GM12865 (cell line): ENCODE measurements around the gene SPINT4.

Experiments
- DNase-seq: peaks from one replicate; pipeline ENCODE4 v3.0.0; 2010; ENCODE audit warnings: low read depth
- H3K4me3 ChIP-seq: 2 replicates; pipeline ENCODE4 v1.5.1; 2011; ENCODE audit warnings: mild to moderate bottlenecking, low read depth, low read length, control low read depth
- TF ChIP-seq, protein P1 (sequence below): IDR thresholded peaks from 2 replicates; pipeline ENCODE4 v1.5.1; 2011; ENCODE audit warnings: low read length, control low read depth, low read depth, inconsistent platforms; ENCODE audit not compliant: insufficient read depth; ENCODE audit errors: missing control alignments

Gene SPINT4

DNA sequence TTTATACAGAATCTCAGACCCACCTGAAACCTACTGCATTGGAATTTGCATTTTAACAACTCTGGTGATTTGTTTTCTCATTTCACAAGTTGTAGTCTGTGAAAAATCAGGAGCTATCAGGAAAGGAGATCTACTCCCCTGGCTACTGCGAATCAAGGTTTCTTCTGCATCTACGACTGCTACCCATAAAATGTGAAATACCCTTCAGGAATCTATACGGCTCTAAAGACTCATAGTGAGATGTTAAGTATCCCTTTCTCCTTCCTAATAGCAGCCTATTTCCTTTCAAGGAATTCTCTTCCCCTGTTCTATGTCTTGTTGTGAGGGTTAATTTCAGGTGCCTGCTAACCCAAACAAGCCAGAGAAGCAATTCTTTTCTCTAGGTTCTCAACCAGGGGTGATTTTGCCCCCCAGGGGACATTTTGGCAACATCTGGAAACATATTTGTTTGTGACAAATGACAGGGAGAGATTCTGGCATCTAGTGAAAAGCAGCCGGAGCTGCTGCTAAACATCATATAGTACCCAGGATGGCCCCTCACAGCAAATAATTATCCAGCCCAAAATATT is 43.2 kb downstream of the SPINT4 start:
- H3K4me3 ChIP-seq, result no peak overlapping the region
- TF ChIP-seq, protein P1, sequence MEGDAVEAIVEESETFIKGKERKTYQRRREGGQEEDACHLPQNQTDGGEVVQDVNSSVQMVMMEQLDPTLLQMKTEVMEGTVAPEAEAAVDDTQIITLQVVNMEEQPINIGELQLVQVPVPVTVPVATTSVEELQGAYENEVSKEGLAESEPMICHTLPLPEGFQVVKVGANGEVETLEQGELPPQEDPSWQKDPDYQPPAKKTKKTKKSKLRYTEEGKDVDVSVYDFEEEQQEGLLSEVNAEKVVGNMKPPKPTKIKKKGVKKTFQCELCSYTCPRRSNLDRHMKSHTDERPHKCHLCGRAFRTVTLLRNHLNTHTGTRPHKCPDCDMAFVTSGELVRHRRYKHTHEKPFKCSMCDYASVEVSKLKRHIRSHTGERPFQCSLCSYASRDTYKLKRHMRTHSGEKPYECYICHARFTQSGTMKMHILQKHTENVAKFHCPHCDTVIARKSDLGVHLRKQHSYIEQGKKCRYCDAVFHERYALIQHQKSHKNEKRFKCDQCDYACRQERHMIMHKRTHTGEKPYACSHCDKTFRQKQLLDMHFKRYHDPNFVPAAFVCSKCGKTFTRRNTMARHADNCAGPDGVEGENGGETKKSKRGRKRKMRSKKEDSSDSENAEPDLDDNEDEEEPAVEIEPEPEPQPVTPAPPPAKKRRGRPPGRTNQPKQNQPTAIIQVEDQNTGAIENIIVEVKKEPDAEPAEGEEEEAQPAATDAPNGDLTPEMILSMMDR, result no peak
- no peak for DNase-seq

DNA sequence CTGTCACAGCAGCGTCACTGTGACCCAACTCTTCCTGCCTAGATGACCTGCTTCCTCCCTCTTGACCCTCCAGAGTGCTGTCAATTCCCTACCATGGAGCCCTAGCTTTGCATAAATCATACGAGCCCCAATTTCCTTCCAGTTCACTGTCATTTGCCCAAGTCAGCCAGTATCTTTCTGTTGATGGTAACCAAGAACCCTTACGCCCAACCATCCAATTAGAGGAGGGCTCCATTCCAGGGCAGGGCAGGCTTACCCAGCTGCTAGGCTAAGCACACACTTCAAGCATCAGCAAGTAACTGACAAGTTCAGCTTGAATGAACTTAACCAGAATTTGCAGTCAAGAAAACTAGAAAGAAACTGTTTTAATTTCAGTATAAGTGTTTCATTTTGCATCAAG is 43.8 kb downstream of the SPINT4 start:
- H3K4me3 ChIP-seq, result no peak overlapping the region
- peak; percentile 57 for DNase-seq
- TF ChIP-seq, protein P1, result no peak

DNA sequence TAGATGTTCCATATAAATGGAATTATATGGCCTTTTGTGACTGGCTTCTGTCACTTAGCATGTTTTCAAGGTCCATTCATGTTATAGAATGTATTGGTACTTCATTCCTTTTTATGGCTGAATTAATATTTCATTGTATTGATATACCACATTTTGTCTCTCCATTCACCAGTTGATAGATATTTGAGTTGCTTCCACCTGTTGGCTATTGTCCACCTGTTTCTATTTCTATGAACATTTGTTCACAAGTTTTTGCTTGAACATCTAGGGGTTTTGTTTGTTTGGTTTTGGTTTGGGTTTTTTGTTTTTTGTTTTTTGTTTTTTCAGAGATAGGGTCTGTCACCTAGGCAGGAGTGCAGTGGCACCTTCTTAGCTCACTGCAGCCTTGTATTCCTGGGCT is 46.3 kb downstream of the SPINT4 start:
- no peak for DNase-seq
- TF ChIP-seq, protein P1, result no peak
- H3K4me3 ChIP-seq, result no peak overlapping the region

DNA sequence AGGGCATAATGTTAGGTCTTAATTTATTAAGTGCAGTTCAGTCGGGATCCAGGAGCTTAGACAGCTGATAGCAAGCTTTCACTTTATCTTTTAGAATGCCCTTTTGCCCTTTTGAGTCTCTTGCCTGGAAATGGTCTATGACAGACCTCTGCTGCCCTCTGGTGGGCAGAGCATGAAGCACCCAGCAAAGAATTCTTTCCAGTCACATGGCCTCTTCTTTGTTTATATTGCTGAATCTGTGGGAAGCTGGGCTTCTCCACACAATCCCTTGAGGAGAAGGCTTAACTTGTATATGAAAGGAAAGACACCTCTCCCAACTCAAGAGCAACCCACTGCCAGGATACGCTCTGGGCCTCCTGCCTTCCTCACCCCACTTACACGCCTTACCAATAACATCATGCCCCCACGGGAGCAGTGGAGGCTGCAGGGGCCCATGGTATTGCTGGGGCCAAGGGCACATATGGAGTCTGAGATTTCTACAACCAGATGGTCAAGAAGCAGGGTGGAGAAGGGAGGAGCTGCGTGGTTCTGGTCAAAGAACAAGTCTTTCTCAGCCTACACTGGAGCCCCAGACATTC is 49.1 kb downstream of the SPINT4 start:
- peak; percentile 86 for DNase-seq
- TF ChIP-seq, protein P1, result peak; percentile 83
- H3K4me3 ChIP-seq, result no peak overlapping the region

DNA sequence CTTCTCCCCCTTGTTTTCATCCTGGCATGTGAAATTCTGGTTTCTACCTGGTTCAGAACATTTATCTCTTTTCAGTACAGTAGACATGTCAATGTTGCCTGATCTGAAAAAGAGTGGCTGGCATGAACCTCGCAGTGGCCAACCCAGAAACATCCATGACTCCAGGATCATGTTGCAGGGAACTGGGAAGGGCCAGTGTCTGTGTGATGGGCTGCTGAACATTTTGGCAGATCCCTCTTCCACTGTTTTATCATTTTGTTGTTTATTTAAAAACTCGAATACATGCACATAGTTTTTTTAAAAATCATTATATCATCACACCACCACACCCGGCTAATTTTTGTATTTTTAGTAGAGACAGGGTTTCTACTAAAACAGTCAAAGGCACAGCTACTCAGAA is 50.5 kb downstream of the SPINT4 start:
- TF ChIP-seq, protein P1, result no peak
- H3K4me3 ChIP-seq, result no peak overlapping the region
- no peak for DNase-seq

DNA sequence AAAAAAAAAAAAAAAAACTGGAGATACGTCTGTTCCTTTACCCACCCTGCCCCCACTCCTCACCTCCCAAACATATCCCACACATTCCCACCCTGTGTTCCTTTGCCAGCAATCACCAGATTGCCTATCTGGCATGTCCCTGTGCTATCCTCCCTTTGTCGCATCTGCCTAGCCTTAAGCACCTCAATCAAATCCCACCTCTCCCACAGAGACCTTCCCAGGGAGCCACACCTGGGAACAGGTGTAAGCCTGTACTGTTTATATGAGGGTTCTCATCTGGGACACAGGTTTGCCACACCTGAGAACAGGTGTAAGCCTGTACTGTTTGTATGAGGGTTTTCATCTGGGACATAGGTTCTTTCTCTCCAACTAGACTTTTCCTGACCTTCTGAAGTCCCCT is 52.8 kb downstream of the SPINT4 start:
- no peak overlapping the region for H3K4me3 ChIP-seq
- TF ChIP-seq, protein P1, result no peak
- no peak for DNase-seq

DNA sequence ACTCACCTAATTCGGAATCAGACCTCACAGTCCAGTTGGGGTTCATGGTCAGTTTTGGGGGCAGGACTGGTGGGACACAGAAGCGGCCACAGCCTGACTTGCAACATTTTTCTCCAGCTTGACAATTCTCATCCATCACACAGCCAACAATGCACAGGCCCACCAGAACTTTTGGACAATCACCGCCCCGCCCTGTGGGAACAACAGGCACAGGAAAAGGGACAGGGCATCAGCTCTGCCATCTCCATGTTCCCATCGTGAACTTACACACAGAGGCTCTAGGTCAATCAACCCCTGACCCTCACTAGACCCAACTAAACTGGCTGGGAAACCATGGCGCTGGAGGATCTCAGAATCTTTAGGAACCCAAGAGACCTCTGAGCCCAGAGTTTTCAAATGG is 53.3 kb downstream of the SPINT4 start:
- no peak for DNase-seq
- TF ChIP-seq, protein P1, result no peak
- no peak overlapping the region for H3K4me3 ChIP-seq
